ENCODE measurements around the gene ESYT2. TPM values are rescaled to one million over a fixed set of nuclear protein-coding genes. Genes with fewer than 3 reads are reported as not detected.

Gene ESYT2
- polyA plus RNA-seq, 1 donor (not counting 4 experiments of a cell fraction or from before 2014, with no cell fraction given), result 45.9 TPM

DNA sequence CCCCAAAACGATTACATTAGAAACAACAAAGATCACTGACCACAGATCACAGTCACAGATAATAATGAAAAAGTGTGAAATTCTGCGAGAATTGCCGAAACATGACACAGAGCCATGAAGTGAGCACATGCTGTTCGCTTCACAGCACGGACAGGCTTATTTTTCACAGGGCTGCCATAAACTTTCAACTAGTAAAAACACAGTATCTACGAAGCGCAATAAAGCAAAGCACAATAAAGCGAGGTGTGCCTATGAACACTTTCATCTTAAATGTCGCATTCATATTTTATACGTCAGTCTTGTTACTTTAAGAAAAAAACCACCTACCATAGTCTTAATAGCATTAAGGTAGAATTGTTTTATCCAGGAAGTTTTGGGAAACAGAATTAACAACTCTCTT lies 51.5 kb downstream of the ESYT2 start:
- no peaks in the 10 kb centered on the region for H4K20me1 ChIP-seq (ENCODE audit: control insufficient read depth, extremely low read depth, insufficient read depth, low read length)
- FAIRE-seq, result no peak
- dilution Hi-C loops (cut with MboI; ENCODE audit: extremely low pct_ligation_motif_present, low sequenced_read_pairs), result no loop called here
- TF ChIP-seq, protein P1, sequence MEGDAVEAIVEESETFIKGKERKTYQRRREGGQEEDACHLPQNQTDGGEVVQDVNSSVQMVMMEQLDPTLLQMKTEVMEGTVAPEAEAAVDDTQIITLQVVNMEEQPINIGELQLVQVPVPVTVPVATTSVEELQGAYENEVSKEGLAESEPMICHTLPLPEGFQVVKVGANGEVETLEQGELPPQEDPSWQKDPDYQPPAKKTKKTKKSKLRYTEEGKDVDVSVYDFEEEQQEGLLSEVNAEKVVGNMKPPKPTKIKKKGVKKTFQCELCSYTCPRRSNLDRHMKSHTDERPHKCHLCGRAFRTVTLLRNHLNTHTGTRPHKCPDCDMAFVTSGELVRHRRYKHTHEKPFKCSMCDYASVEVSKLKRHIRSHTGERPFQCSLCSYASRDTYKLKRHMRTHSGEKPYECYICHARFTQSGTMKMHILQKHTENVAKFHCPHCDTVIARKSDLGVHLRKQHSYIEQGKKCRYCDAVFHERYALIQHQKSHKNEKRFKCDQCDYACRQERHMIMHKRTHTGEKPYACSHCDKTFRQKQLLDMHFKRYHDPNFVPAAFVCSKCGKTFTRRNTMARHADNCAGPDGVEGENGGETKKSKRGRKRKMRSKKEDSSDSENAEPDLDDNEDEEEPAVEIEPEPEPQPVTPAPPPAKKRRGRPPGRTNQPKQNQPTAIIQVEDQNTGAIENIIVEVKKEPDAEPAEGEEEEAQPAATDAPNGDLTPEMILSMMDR (optimal IDR thresholded peaks at IDR 0.05 in 1 of 3, IDR thresholded peaks at IDR 0.05 in 1 of 3, conservative IDR thresholded peaks at IDR 0.05 in 1 of 3; ENCODE audit: extremely low read depth in 1 of 3, insufficient read depth in 2 of 3, low read length in 3 of 3), result no peak
- no peak for TF ChIP-seq EZH2 (IDR thresholded peaks at IDR 0.05; ENCODE audit: low read length)
- H3K9ac ChIP-seq (ENCODE audit: control insufficient read depth, extremely low read depth, insufficient read depth, low read length), result no peak overlapping the region
- H3K9me1 ChIP-seq (ENCODE audit: control insufficient read depth, extremely low read depth, insufficient read depth, low read length), result no peaks in the 10 kb centered on the region
- no peak for DNase-seq (ENCODE audit: low read depth, low spot score)
- no peak overlapping the region for H3K4me2 ChIP-seq (ENCODE audit: control insufficient read depth, extremely low read depth, insufficient read depth, low read depth, low read length)
- peaks cover 19 to 24% of the 10 kb centered on the region in 2 experiments for H3K36me3 ChIP-seq (ENCODE audit: control insufficient read depth in 2 of 2, extremely low read depth in 1 of 2, insufficient read depth in 2 of 2, low read length in 2 of 2)
- no peaks in the 10 kb centered on the region for H3K27me3 ChIP-seq (ENCODE audit: control insufficient read depth, extremely low read depth, insufficient read depth, low read length)
- H3K9me3 ChIP-seq (ENCODE audit: control insufficient read depth, low read depth, low read length), result no peaks in the 10 kb centered on the region
- H3K79me2 ChIP-seq (ENCODE audit: control insufficient read depth, insufficient read depth, low read length), result peaks cover 2% of the 10 kb centered on the region
- no peak overlapping the region for H3K4me3 ChIP-seq (ENCODE audit: control insufficient read depth in 2 of 3, extremely low read depth in 1 of 3, insufficient read depth in 2 of 3, low read depth in 1 of 3, low read length in 3 of 3)
- peaks cover 7% of the 10 kb centered on the region for H3K4me1 ChIP-seq (ENCODE audit: control insufficient read depth, extremely low read depth, insufficient read depth, low read length)
- no peak overlapping the region for H3K27ac ChIP-seq (ENCODE audit: control insufficient read depth, insufficient read depth, low read length)
- no peak overlapping the region for H2AFZ ChIP-seq (ENCODE audit: control insufficient read depth, low read length)

DNA sequence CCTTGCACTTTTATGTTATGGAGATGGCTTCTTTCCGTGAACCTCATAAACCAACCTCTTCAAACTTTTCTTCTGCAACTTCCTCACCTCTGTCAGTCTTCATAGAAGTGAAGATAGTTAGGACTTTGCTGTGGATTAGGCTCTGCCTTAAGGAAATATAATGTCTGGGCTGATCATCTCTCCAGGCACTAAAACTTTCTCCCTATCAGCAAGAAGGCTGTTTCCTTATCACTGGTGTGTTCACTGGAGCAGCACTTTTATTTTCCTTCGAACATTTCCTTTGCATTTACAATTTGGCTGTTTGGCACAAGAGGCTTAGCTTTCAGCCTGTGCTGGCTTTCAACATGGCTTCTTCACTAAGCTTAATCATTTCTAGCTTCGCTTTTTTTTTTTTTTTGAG lies 52.8 kb downstream of the ESYT2 start:
- Histone ChIP-seq H3K27ac (ENCODE audit: control insufficient read depth, insufficient read depth, low read length) (no peak overlapping the region), H4K20me1 (ENCODE audit: control insufficient read depth, extremely low read depth, insufficient read depth, low read length) (no peaks in the 10 kb centered on the region), H3K4me3 (ENCODE audit: control insufficient read depth in 2 of 3, extremely low read depth in 1 of 3, insufficient read depth in 2 of 3, low read depth in 1 of 3, low read length in 3 of 3) (no peak overlapping the region), H3K4me1 (ENCODE audit: control insufficient read depth, extremely low read depth, insufficient read depth, low read length) (no peaks in the 10 kb centered on the region), H3K27me3 (ENCODE audit: control insufficient read depth, extremely low read depth, insufficient read depth, low read length) (no peaks in the 10 kb centered on the region), H2AFZ (ENCODE audit: control insufficient read depth, low read length) (no peak overlapping the region), H3K79me2 (ENCODE audit: control insufficient read depth, insufficient read depth, low read length) (peaks cover 2% of the 10 kb centered on the region), H3K9ac (ENCODE audit: control insufficient read depth, extremely low read depth, insufficient read depth, low read length) (no peak overlapping the region), H3K36me3 (ENCODE audit: control insufficient read depth in 2 of 2, extremely low read depth in 1 of 2, insufficient read depth in 2 of 2, low read length in 2 of 2) (peaks cover 10 to 13% of the 10 kb centered on the region in 2 experiments), H3K4me2 (ENCODE audit: control insufficient read depth, extremely low read depth, insufficient read depth, low read depth, low read length) (no peak overlapping the region), H3K9me1 (ENCODE audit: control insufficient read depth, extremely low read depth, insufficient read depth, low read length) (no peaks in the 10 kb centered on the region), H3K9me3 (ENCODE audit: control insufficient read depth, low read depth, low read length) (no peaks in the 10 kb centered on the region)
- FAIRE-seq, result no peak
- DNase-seq (ENCODE audit: low read depth, low spot score), result no peak
- TF ChIP-seq, protein P1 (optimal IDR thresholded peaks at IDR 0.05 in 1 of 3, IDR thresholded peaks at IDR 0.05 in 1 of 3, conservative IDR thresholded peaks at IDR 0.05 in 1 of 3; ENCODE audit: extremely low read depth in 1 of 3, insufficient read depth in 2 of 3, low read length in 3 of 3), result no peak
- TF ChIP-seq EZH2 (IDR thresholded peaks at IDR 0.05; ENCODE audit: low read length), result no peak
- dilution Hi-C loops (cut with MboI; ENCODE audit: extremely low pct_ligation_motif_present, low sequenced_read_pairs), result no loop called here
